PFSK-1 (cell line): ENCODE results near the gene RORB.

Experiments used
- POLR2AphosphoS5 ChIP-seq: IDR thresholded peaks from 2 replicates; pipeline ENCODE4 v1.6.1; 2012; ENCODE audit warnings: low read depth, mild to moderate bottlenecking, control low read depth, low read length, moderate library complexity
- SIN3A ChIP-seq: IDR thresholded peaks from 2 replicates; pipeline ENCODE4 v1.6.1; 2012; ENCODE audit warnings: mild to moderate bottlenecking, low read length, moderate library complexity, borderline replicate concordance; ENCODE audit not compliant: insufficient read depth

DNA sequence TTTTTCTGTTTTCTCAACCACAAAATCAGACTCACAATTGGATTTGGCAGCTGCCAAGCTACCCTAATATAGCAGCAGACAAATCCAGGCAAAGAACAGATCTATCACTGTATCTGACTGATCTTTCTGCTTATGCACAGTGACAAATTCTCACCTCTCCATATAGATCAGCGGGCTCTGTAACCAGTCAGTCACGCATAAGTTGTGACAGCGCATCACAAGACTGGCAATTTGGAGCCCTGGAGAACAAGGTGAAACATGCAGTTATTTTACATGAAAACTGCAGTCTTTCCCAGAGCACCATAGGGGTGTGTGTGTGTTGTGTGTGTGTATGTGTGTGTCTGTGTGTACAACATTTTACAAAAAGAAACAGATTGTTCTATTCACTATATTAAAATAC, 37.7 kb downstream of the RORB start:
- TF ChIP-seq SIN3A = no peak
- no peak for TF ChIP-seq POLR2AphosphoS5
